Right lobe of liver (tissue), 4 donors: ENCODE measurements around the gene ECE1.

Source experiments
- POLR2A ChIP-seq: fragments of 450-650 bp; IDR thresholded peaks from one replicate; pipeline ENCODE4 v1.6.1; 2017; ENCODE audit warnings: antibody characterized with exemption, mild to moderate bottlenecking
- TF ChIP-seq, protein P1 (sequence below), 4 donors: fragments of 200-600 bp in 3 of 4; fragments of 450-650 bp in 1 of 4; IDR thresholded peaks; one replicate each; pipeline versions ENCODE4 v1.5.1 to v1.8.0; 2016 to 2022; ENCODE audit warnings: antibody characterized with exemption in 4 of 4, mild to moderate bottlenecking in 2 of 4
- donor health status: DM: no; HTN: no; CAD: no.
- donor health status: DM: no; HTN: no; CAD: no.
- donor health status: DM: no; HTN: yes; CAD: no.

DNA sequence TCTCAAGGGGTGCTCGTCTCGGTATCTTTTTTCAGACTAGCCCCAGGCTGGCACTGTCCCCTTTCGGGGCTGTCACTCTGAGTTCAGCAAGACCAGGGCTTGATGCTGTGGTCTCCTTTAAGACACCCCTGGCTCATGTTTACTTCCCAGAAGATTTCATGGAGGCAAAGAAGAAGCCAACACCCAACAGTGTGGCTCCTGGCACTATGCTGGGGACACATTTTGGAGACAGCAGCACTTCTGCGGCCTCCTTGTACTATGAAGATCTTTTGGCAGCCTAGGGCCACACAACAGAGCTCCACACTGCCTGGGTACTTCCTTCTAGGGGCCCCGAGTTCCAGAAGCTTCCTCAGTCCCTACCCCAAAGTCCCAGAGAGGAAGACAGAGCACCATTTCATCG lies 24.6 kb downstream of the ECE1 start:
- TF ChIP-seq, protein P1, sequence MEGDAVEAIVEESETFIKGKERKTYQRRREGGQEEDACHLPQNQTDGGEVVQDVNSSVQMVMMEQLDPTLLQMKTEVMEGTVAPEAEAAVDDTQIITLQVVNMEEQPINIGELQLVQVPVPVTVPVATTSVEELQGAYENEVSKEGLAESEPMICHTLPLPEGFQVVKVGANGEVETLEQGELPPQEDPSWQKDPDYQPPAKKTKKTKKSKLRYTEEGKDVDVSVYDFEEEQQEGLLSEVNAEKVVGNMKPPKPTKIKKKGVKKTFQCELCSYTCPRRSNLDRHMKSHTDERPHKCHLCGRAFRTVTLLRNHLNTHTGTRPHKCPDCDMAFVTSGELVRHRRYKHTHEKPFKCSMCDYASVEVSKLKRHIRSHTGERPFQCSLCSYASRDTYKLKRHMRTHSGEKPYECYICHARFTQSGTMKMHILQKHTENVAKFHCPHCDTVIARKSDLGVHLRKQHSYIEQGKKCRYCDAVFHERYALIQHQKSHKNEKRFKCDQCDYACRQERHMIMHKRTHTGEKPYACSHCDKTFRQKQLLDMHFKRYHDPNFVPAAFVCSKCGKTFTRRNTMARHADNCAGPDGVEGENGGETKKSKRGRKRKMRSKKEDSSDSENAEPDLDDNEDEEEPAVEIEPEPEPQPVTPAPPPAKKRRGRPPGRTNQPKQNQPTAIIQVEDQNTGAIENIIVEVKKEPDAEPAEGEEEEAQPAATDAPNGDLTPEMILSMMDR (IDR thresholded peaks at IDR 0.05), result no peak
- TF ChIP-seq POLR2A, result no peak
